ENCODE measurements around the gene CUEDC2. TPM values are rescaled to one million over a fixed set of nuclear protein-coding genes. Genes with fewer than 3 reads are reported as not detected.
"Not testable (repeated sequence)": the region's sequence is repeated elsewhere in the genome, so short reads cannot be mapped to it uniquely, and the experiment has no call there.

The CUEDC2 gene
- total RNA-seq, 1 donor from 2014 or later = 51.9 TPM

DNA sequence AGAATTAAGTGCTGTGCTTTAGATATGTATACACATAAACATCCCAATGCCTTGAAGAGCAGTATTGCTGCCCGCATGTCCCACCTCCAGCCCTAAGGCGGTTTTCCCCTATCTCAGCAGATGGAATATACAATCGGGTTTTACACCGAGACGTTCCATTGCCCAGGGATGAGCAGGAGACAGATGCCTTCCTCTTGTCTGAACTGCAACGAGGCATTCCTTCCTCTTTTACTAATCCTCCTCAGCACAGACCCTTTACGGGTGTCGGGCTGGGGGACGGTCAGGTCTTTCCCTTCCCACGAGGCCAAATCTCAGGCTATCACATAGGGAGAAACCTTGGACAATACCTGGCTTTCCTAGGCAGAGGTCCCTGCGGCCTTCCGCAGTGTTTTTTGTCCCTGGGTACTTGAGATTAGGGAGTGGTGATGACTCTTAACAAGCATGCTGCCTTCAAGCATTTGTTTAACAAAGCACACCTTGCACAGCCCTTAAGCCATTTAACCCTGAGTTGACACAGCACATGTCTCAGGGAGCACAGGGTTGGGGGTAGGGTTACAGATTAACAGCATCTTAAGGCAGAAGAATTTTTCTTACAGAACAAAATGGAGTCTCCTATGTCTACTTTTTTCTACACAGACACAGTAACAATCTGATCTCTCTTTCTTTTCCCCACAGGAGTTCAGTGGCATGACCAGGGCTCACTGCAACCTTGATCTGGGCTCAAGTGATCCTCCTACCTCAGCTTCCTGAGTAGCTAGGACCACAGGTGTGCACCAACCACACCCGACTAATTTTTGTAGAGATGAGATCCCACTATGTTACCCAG, 22.5 kb upstream of the CUEDC2 start:
- DNase-seq (ENCODE audit: low spot score) = not testable (repeated sequence)

DNA sequence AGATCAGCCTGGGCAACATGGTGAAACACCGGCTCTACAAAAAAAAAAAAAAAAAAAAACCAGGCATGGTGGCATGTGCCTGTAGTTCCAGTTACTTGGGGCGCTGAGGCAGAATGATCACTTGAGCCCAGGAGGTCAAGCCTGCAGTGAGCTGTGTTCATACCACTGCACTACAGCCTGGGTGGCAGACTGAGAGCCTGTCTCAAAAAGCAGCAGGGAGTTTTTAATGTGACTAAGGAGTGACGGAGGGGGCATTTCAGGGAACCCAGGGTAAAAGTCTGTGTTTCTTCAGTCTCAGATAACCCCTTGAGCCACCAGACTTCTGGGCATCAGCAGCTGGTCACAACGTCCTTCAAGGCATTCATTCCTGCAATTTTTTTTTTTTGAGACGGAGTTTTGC, 21.1 kb upstream of the CUEDC2 start:
- no peak for DNase-seq (ENCODE audit: low spot score)

DNA sequence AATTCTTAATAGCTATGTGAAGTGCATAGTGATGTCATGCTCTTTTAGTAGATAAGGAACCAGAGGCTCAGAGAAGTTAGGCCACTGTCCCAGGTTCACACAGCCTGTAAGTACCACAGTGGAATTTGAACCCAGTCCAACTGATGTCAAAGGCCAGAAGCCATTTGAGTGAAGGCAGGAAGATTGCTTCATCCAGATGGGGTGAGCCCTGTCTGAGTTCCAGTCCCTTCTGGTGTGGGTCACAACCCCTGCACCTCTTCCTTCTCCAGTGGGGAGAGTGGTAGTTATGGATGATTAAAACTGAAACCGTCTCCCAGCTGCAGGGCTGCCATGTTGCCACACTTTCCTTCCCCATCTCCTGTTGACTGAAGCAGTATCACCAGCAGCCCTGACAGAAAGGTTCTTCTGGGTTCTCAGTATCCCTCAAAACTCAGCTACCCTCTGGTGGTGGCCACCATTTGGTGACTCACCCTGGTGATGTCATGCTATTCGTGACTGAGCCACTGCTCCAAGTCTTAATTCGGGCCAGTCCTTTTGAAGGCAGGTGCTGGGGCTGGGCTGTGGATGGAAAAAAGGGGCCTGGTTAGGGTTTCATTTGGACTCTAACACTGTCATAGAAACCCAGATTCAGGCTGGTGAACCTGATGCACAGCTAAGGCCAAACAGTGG, 20.4 kb upstream of the CUEDC2 start:
- DNase-seq (ENCODE audit: low spot score) = no peak

DNA sequence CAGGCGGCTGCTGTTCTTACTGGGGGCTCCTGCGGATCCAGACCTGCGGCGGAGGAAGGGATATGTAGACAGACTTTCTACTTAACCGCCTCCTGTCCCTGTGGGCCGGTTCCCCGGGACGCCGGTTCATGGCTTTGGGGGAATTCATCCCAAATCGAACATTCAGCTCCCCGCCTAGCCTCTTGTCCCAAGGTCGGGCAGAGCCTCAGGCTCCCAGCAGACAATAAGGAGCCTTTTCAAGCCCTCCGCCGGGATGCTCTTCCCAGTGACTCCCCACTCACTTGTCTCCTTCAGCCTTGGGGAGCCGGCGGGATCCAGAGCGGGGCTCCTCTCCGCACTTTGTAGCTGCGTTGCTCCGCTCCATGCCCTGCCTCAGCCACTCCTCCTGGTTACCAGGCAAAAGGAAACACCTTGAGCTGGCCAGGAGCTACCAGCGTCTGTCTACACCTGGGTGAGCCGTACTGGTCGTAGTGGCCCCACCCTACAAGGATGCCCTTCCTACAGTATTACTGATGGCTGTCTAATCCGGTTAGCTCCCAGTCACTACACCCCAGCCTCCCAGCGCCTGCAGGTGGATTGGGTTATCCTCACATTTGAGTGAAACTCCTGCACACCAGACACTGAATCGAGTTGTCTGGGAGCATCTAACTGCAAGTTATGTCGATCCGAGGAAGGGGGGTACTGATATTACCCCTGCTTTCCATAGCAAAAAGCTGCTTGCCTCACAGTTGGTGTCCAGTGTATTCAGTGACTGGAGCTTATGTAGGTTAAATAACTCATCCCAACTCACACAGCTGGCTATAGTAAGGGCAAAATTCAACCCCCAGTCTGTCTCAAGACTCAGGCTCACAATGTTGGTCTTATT, 19.0 kb upstream of the CUEDC2 start, which contains the start of gene C10orf95:
C10orf95 (minus strand) TSS at position 439 of the 865 bp plus-strand sequence. CDS start 450 bp downstream, outside the sequence.
- no peak for DNase-seq (ENCODE audit: low spot score)

DNA sequence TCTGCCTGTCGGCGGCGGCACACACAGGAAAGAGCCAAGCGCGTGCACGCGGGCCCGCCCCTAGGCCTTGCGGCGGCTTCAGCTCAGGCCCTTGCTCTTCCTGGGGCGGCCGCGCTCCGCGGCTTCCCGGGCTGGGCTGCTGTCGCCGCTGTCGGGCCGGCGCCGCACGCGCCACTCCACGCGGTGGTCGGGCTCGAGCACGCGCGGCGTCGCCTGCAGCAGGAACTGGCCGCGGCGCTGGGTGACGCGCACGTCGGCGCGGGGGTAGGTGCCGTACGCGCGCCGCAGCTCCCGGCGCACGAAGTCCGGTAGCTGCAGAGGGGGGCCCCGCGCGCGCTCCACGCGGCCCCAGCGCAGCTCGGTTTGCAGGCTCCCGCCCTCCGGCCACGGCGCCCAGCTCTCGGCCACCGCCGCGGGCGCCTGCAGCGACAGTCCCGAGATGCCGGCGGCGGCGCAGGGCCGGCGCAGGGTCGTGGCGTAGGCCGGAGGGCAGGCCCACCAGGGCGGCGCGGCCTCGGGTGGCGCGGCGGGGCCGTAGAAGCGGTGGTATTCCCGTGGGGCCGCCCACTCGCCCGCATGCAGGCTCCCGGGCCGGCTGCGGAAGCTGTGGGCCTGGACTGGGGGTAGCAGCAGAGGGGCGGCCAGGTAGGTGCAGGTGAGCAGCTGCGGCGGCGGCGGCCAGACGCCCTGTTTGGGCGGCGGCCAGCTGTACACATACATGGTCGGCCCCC, 18.2 kb upstream of the CUEDC2 start:
- DNase-seq (ENCODE audit: low spot score) = peak; percentile 87

DNA sequence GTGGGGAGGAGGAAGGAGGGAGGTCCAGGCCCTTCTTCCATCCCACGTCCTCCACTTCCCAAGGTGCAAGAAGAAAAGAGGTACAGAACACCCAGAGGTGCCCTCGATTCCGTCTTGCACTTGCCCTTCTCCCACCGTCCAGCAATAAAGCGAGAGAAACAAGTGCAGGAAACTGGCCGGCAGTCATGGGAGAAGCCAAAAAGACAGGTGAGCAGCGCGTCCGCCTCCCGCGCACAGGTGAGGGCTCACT, 17.7 kb upstream of the CUEDC2 start:
- DNase-seq (ENCODE audit: low spot score) = no peak

DNA sequence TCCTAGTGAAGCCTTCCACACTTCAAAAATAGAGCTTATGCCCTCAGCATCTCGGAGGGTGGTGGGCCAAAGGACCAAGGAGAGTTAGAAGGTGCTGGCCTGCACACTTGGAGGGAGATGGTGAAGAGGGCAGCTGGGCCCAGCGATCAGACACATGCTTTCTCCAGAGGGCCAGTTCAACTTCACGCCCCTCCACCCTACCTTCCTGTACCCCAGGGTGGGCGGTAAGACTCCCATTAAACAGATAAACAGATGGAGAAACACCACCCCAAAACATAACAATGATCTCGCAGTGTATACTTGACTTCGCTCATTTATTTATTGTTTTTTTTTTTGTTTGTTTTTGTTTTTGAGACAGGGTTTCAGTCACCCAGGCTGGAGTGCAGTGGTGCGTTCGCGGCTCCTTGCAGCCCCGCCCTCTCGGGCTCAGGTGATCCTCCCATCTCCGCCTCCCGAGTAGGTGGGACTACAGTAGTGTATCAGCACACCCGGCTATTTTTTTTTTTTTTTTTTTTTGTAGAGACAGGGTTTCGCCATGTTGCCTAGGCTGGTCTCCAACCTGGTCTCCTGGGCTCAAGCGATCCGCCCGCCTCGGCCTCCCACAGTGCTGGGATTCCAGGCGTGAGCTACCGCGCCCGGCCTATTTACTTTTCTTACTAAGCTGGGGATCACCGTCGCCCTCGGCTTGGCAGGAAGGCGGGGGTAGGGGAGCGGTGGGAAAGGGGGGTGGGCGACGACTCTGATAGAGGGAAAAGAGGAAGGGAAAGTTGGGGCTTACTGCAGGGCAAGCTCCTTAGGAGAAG, 17.1 kb upstream of the CUEDC2 start:
- peak; percentile 87 for DNase-seq (ENCODE audit: low spot score)

DNA sequence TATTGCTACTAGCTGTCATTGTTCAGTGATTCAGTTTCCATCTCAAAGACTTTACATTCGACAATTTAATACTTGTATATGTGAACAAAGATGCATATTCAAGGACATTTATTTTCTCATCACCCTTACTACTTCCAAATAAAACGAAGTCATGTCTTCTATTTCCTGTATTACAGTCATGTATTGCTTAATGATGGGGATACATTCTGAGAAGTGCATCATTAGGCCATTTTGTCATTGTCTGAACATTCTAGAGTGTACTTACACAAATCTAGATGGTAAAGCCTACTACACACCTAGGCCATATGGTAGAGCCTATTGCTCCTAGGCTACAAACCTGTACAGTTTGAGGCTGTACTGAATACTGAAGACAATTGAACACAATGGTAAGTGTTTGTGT, 12.5 kb upstream of the CUEDC2 start:
- DNase-seq (ENCODE audit: low spot score) = no peak

DNA sequence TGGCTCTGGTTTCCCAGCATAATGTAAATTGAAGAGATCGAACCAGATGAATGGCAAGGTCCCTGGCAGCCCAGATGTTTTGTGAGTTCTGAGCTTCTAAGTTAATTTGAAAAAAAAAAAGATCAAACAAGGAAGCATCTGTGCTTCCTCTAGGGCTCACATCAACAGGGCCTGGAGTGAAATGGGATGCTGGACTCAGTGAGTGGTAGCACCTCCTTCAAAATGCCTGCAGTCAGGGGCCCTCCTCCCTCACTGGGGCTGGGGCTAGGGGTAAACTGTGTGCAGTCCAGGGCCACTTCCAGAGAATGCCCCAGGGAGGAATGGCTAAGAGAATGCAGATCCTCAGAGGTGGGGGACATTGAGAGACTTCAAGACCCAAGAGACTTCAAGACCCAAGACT, 6.0 kb upstream of the CUEDC2 start:
- no peak for DNase-seq (ENCODE audit: low spot score)

DNA sequence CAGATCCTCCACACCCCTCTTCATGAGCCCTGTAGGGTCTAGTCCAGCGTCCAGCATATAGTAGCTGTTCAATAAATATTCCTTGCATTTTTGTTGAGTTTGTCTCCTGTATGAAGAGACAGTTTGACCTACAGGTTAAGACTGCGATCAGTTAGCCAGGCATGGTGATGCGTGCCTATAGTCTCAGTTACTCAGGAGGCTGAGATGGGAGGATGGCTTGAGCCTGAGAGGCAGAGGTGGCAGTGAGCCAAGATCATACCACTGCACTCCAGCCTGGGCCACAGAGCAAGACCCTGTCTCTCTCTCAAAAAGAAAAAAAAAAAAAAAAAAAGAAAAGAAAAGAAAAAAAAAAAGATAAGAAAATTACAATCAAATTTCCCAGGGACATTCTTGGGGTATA, 5.1 kb upstream of the CUEDC2 start:
- no peak for DNase-seq (ENCODE audit: low spot score)

DNA sequence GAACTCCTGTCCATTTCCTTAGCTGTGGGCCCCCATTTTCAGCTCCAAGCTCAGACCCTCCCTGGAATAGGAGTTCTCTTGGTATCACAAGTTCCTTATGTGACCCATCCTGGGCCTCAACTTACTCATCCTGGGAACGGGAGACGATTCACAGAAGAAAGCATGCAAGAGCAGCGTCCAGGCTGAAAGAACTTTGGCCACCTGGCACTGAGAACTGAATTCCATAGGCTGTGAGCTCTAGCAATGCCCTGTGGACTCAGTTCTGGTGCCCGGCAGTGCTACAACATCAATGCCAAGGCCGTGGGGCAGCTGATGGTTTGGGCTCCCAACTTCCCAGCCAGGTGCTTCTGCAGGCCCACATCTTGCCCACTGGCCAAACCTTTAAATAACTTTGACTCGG, 3.9 kb upstream of the CUEDC2 start:
- DNase-seq (ENCODE audit: low spot score) = no peak

DNA sequence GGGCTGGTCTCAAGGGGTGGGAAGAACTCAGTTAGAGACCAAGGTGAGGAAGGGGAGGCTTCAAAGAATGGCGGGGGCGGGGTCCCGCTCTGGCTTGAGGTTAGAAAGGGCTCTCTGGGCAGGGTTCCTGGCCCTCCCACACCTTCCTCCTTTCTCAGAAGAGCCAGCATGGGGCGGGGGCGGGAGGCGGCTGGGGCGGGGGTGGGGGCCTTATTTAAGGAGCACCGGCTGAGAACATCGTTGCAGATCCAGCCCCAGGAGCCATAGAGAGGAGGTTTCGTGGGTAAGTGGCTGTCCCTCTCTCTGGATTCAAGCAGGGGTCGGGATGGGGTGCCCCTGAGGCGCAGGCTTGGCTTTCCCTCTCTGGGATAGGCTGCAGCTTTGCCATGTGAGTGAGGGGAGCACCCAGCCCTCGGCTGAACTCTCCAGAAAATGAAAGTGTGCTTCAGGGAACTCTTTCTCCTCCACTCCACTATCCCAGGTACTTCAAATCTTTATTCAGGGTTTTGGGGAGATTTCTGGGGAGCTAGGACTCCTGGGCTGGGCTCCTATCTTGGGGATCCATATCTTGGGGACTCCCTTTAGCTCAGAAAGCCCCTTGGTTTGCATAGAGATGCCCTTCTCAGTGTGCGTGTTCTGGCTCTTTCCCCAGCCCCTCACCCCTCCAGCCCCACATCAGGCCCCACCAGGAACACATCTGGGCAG, 3.3 kb upstream of the CUEDC2 start:
- DNase-seq (ENCODE audit: low spot score) = no peak

DNA sequence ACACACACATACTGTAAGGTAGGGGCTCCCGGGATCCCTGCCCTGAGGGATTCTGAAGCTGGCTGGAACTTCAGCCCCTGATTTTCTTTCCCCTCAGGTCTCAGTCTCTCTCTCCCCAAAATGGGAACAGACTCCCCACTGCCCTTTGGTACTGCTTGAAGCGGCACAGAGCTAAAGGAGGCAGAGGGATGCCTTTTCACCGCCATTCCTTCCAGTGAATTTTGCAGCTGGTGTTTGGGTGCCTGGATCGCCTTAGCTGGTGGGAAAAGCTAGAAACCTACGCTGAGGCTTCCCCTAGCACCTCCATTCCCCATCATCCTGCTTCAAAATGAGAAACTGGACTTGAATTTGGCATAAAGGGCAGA, 2.7 kb upstream of the CUEDC2 start:
- DNase-seq (ENCODE audit: low spot score) = no peak

DNA sequence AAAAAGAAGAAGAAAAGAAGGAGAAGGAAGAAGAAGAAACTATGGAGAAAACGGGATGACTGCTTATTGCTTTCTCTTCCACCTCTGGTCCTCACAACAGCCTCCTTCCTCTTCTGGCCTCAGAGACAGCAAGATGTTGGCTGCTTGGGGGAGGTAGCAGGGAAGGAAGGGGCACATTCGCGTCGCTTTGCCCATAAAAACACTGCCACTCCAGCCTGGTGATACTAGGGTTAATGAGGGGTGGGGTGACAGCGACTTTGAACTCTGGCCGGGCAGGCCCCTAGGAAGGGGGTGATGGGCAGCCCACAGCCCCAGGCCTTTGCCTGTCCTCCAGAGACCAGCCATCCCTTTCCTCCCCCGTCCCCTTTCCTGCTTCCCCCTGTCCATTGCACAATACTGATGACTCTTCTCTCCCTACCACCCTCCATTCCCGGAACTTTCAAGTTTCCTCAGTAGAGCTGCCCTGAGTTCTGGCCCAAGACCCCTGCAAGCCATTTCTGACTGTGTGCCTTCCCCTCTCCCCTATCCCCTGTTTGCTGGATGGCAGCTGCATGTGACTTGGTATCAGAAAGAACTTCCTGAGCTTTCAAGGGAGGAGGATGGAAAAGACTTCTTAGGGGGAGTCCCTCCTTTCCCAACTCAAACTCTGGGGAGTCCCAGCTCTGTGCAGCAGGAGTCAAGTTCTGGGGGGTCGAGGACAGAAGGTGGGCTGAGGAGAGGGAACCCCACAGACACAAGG, 2.2 kb upstream of the CUEDC2 start:
- no peak for DNase-seq (ENCODE audit: low spot score)

DNA sequence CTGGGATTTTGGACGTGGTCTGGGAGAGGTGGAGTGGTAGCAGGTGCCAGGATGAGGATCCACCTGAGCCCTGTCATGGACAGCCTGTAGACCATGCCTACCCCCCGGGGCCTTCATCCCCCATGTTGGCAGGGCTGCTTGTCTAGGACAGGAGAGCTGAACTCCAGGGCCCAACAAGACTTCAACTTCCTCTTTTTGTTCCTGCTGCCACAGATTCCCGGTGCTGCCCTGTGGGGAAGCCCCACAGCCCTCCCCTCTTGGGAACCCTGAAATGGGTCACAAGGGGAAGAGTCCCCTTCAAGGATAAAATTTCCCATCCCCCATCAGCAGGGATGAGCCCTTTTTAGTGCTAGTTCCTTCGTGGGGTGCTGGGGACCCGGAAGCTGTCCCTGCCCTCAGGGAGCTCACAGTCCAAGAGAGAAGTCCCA, 1.3 kb upstream of the CUEDC2 start:
- no peak for DNase-seq (ENCODE audit: low spot score)

DNA sequence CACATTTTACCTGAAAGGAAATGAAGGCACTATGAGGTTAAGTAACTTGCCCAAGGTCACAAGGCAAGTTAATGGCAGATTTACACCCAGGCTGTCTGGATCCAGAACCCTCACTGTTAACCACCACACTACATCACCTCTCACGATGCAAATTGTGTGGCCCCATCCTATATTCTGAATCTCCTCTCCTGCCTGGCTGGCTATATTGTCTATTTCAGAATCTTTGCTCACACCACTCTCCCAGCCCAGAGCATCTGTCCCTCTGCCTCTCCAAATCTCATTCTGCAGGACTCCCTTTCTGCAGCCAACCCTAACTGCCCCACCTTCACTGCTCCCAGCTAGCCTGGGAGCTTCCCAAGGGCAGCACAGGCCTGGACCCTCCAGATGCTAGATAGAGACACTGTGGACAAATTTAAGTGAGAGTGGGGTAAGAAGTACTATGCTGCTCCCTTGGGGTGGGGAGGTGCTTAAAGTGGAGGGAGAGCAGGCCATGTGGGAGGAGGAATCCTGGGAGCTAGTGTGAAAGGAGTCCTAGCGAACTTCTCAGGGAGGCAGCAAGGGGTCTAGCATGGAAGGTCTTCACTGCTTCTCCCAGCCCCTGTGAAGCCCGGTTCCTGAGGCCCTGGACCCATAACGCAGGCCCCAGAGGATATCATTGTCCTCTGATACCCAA, 786 bp downstream of the CUEDC2 start:
- DNase-seq (ENCODE audit: low spot score) = no peak

DNA sequence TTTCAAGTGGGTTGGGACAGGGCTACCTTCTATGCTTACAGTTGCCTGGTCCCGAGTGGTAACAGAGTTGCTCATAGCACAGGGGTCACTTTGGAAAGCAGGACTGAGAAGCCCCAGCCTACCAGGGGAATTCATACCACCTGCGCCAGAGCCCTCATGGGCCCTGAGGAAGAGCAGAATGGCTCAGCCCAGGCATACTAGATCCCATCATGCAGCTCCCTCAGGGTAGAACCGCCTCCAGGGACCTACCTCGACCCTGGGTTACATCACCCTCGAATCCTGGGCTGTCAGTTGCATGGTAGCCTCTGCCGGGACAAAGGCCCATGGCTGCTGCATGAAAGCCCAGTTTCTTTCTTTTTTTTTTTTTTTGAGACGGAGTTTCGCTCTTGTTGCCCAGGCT, 2.9 kb downstream of the CUEDC2 start:
- DNase-seq (ENCODE audit: low spot score) = no peak

DNA sequence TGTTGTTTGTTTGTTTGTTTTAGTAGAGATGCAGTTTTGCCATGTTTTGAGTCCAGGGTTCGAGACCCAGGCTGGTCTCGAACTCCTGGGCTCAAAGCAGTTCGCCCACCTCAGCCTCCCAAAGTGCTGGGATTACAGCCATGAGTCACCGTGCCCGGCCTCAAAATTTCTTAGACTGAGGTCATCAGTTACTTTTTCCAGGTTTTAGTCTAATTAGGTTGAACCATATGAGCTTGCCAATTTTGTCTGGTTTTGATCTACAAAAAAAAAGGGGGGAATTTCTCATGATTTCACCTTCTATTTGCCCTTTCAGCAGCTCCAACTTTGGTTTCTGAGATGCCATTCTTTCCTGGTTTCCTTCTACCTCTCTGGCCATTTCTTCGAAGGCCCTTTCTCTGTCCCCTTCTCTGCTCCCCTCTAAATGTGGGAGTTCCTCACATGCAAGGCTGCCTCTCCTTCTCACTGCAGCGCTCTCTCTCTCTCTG, 5.5 kb downstream of the CUEDC2 start:
- no peak for DNase-seq (ENCODE audit: low spot score)

DNA sequence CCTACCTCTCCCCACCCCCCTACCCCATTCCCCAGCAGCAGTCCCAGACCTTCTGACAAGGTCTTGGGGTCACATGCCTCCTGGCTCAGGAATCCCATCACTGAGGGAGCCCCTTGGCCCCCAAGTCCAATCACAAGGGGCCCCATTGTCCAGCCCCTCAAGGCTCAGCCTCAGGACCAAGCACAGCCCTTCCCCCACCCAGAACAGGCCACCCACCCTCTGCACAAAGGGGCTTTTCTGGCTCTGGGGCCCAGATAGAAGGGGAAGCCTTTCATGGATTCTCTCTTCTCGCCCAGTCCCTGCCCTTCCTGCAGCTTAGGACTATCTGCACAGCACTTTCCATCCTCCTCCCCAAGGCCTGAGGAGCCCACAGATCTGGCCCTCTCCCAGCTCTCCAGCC, 6.9 kb downstream of the CUEDC2 start:
- DNase-seq (ENCODE audit: low spot score) = no peak
